Stimulated activated CD4-positive, alpha-beta T cell treated with anti-CD3 and anti-CD28 coated beads, TNF-alpha, amount 100 ng/mL, for 48 hours (primary cell): ENCODE results near the gene MYO18B.
A peak's percentile ranks its signal among the peaks of the same experiment; 100 is the strongest.

Source experiments
- DNase-seq, 3 donors: peaks; one replicate each; pipeline ENCODE4 v3.0.0-alpha.2; 2020; ENCODE audit warnings: low read depth in 3 of 3

Gene MYO18B

GRCh38 chr22:25824828-25825423 is 82.9 kb downstream of the MYO18B start:
- no peak for DNase-seq

- DNase-seq: no peak
Observed at GRCh38 chr22:25827415-25827814, 85.4 kb downstream of the MYO18B start.

GRCh38 chr22:25828422-25828821 is 86.4 kb downstream of the MYO18B start:
- DNase-seq: no peak

- no peak for DNase-seq
Observed at GRCh38 chr22:25829237-25829636, 87.2 kb downstream of the MYO18B start.

GRCh38 chr22:25829808-25830777 is 88.1 kb downstream of the MYO18B start:
- DNase-seq: no peak

- no peak for DNase-seq
Observed at GRCh38 chr22:25833091-25833490, 91.1 kb downstream of the MYO18B start.

- no peak for DNase-seq
Observed at GRCh38 chr22:25833676-25834075, 91.7 kb downstream of the MYO18B start.

- DNase-seq: no peak
Observed at GRCh38 chr22:25834490-25834889, 92.5 kb downstream of the MYO18B start.

GRCh38 chr22:25835348-25835747 is 93.4 kb downstream of the MYO18B start:
- DNase-seq: no peak

- no peak for DNase-seq
Observed at GRCh38 chr22:25837288-25837900, 95.4 kb downstream of the MYO18B start.

- DNase-seq: no peak
Observed at GRCh38 chr22:25838960-25839741, 97.2 kb downstream of the MYO18B start.

GRCh38 chr22:25839755-25840154 is 97.8 kb downstream of the MYO18B start:
- no peak for DNase-seq

GRCh38 chr22:25840167-25840566 is 98.2 kb downstream of the MYO18B start:
- DNase-seq: no peak

- DNase-seq: no peak
Observed at GRCh38 chr22:25840891-25841290, 98.9 kb downstream of the MYO18B start.

- no peak for DNase-seq
Observed at GRCh38 chr22:25841775-25842174, 99.8 kb downstream of the MYO18B start.

- DNase-seq: no peak
Observed at GRCh38 chr22:25843660-25844405, 101.8 kb downstream of the MYO18B start.

GRCh38 chr22:25844601-25845000 is 102.6 kb downstream of the MYO18B start:
- no peak for DNase-seq

GRCh38 chr22:25845985-25846745 is 104.2 kb downstream of the MYO18B start:
- DNase-seq: peak in 1 of 3 donors; percentile 18

- no peak for DNase-seq
Observed at GRCh38 chr22:25847451-25847850, 105.5 kb downstream of the MYO18B start.

- no peak for DNase-seq
Observed at GRCh38 chr22:25848954-25849353, 107.0 kb downstream of the MYO18B start.
